Measurements from ENCODE around the gene CCL17.

The CCL17 gene

GRCh38 chr16:57357330-57358085 is 47.1 kb upstream of the CCL17 start:
- peaks cover 59% of the 10 kb centered on the region for H3K4me1 ChIP-seq (ENCODE audit: low read length)
- no peak for TF ChIP-seq EZH2phosphoT487 (IDR thresholded peaks at IDR 0.05; ENCODE audit: low read depth)
- TF ChIP-seq, protein P1, sequence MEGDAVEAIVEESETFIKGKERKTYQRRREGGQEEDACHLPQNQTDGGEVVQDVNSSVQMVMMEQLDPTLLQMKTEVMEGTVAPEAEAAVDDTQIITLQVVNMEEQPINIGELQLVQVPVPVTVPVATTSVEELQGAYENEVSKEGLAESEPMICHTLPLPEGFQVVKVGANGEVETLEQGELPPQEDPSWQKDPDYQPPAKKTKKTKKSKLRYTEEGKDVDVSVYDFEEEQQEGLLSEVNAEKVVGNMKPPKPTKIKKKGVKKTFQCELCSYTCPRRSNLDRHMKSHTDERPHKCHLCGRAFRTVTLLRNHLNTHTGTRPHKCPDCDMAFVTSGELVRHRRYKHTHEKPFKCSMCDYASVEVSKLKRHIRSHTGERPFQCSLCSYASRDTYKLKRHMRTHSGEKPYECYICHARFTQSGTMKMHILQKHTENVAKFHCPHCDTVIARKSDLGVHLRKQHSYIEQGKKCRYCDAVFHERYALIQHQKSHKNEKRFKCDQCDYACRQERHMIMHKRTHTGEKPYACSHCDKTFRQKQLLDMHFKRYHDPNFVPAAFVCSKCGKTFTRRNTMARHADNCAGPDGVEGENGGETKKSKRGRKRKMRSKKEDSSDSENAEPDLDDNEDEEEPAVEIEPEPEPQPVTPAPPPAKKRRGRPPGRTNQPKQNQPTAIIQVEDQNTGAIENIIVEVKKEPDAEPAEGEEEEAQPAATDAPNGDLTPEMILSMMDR (IDR thresholded peaks at IDR 0.05; ENCODE audit: low read depth, low read length): no peak
- H3K4me2 ChIP-seq (ENCODE audit: low read length): peak overlapping the region; percentile 86
- H3K9me3 ChIP-seq (ENCODE audit: insufficient read depth, low read length): no peaks in the 10 kb centered on the region
- peak overlapping the region; percentile 84; the same call in 1 of the 2 replicates for H3K4me3 ChIP-seq (ENCODE audit: low read length)
- peaks cover 22% of the 10 kb centered on the region for H3K36me3 ChIP-seq (replicated peaks; ENCODE audit: low read depth, low read length)
- H3K27ac ChIP-seq (ENCODE audit: low read length): peak overlapping the region; percentile 83
- no peak overlapping the region for H2AFZ ChIP-seq (ENCODE audit: low read depth, low read length)
- no peaks in the 10 kb centered on the region for H3K27me3 ChIP-seq (ENCODE audit: low read depth, low read length)
- peak overlapping the region; percentile 70 for H3K9ac ChIP-seq (ENCODE audit: low read length)
- H4K20me1 ChIP-seq (ENCODE audit: insufficient read depth, low read length): peaks cover 16% of the 10 kb centered on the region
- peaks cover 32% of the 10 kb centered on the region for H3K79me2 ChIP-seq (ENCODE audit: low read length)

DNA sequence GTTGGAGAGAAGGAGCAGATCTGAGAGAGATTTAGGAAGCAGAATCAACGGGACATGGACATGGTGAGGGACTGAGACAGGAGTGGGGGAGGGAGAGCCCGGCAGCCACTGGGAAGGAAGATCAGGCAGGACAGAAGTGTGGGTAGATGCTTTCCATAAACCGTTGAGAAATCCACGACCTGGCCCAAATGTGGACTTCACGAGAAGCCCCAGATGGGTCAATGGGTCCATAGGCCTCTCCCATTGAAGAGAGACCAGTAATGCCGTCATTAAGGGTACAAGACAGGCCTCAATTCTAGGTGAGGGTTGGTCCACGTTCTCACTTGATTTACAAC is 46.5 kb upstream of the CCL17 start:
- Histone ChIP-seq H3K27me3 (ENCODE audit: low read depth, low read length) (no peaks in the 10 kb centered on the region), H3K27ac (ENCODE audit: low read length) (peak overlapping the region; percentile 83), H3K79me2 (ENCODE audit: low read length) (peaks cover 32% of the 10 kb centered on the region), H3K9ac (ENCODE audit: low read length) (peak overlapping the region; percentile 70), H3K36me3 (replicated peaks; ENCODE audit: low read depth, low read length) (peaks cover 25% of the 10 kb centered on the region), H3K9me3 (ENCODE audit: insufficient read depth, low read length) (no peaks in the 10 kb centered on the region), H4K20me1 (ENCODE audit: insufficient read depth, low read length) (peaks cover 19% of the 10 kb centered on the region), H3K4me1 (ENCODE audit: low read length) (peaks cover 53% of the 10 kb centered on the region), H3K4me2 (ENCODE audit: low read length) (peak overlapping the region; percentile 86), H3K4me3 (ENCODE audit: low read length) (peak overlapping the region; percentile 84; the same call in 1 of the 2 replicates), H2AFZ (ENCODE audit: low read depth, low read length) (no peak overlapping the region; the same call in 1 of the 2 replicates)
- no peak for TF ChIP-seq EZH2phosphoT487 (IDR thresholded peaks at IDR 0.05; ENCODE audit: low read depth)

GRCh38 chr16:57358527-57359095 is 46.0 kb upstream of the CCL17 start, which contains the start of gene CCL22:
TSS of gene CCL22 (plus strand) at chr16:57358783. CDS start at chr16:57358817, 34 bp downstream.
- peak within 1 kb of the TSS; percentile 80 for H3K9ac ChIP-seq (ENCODE audit: low read length)
- H3K4me3 ChIP-seq (ENCODE audit: low read length): peak within 1 kb of the TSS; percentile 89
- peaks cover 50% of the 10 kb centered on the region for H3K4me1 ChIP-seq (ENCODE audit: low read length)
- no peak within 1 kb of the TSS; the same call in 1 of the 2 replicates for H2AFZ ChIP-seq (ENCODE audit: low read depth, low read length)
- TF ChIP-seq EZH2phosphoT487 (IDR thresholded peaks at IDR 0.05; ENCODE audit: low read depth): no peak
- TF ChIP-seq, protein P1 (IDR thresholded peaks at IDR 0.05; ENCODE audit: low read depth, low read length): no peak
- no peaks in the 10 kb centered on the region for H3K9me3 ChIP-seq (ENCODE audit: insufficient read depth, low read length)
- H3K79me2 ChIP-seq (ENCODE audit: low read length): peaks cover 32% of the 10 kb centered on the region
- peak within 1 kb of the TSS; percentile 83 for H3K27ac ChIP-seq (ENCODE audit: low read length)
- peaks cover 24% of the 10 kb centered on the region for H4K20me1 ChIP-seq (ENCODE audit: insufficient read depth, low read length)
- H3K4me2 ChIP-seq (ENCODE audit: low read length): peak within 1 kb of the TSS; percentile 86
- H3K27me3 ChIP-seq (ENCODE audit: low read depth, low read length): no peaks in the 10 kb centered on the region
- H3K36me3 ChIP-seq (replicated peaks; ENCODE audit: low read depth, low read length): peaks cover 31% of the 10 kb centered on the region

- Histone ChIP-seq H3K4me3 (ENCODE audit: low read length) (peak overlapping the region; percentile 89), H3K27me3 (ENCODE audit: low read depth, low read length) (no peaks in the 10 kb centered on the region), H3K4me2 (ENCODE audit: low read length) (peak overlapping the region; percentile 85), H3K36me3 (replicated peaks; ENCODE audit: low read depth, low read length) (peaks cover 42% of the 10 kb centered on the region), H4K20me1 (ENCODE audit: insufficient read depth, low read length) (peaks cover 27% of the 10 kb centered on the region), H3K27ac (ENCODE audit: low read length) (peak overlapping the region; percentile 60), H3K79me2 (ENCODE audit: low read length) (peaks cover 32% of the 10 kb centered on the region), H3K4me1 (ENCODE audit: low read length) (peaks cover 46% of the 10 kb centered on the region), H3K9me3 (ENCODE audit: insufficient read depth, low read length) (no peaks in the 10 kb centered on the region), H3K9ac (ENCODE audit: low read length) (peak overlapping the region; percentile 71), H2AFZ (ENCODE audit: low read depth, low read length) (no peak overlapping the region)
- TF ChIP-seq, protein P1 (IDR thresholded peaks at IDR 0.05; ENCODE audit: low read depth, low read length): no peak
- TF ChIP-seq EZH2phosphoT487 (IDR thresholded peaks at IDR 0.05; ENCODE audit: low read depth): no peak
These were observed 44.1 kb upstream of the CCL17 start for GRCh38 chr16:57360321-57360935.
